Ishikawa (cell line): ENCODE data around the gene HCN4.

Experiments
- CEBPB ChIP-seq: IDR thresholded peaks from 2 replicates; pipeline ENCODE4 v1.6.1; 2012
- CREB1 ChIP-seq: IDR thresholded peaks from 2 replicates; pipeline ENCODE4 v1.6.1; 2012; ENCODE audit warnings: low read depth
- EGR1 ChIP-seq: IDR thresholded peaks from 2 replicates; pipeline ENCODE4 v1.6.1; 2012
- EP300 ChIP-seq: IDR thresholded peaks from 2 replicates; pipeline ENCODE4 v1.6.1; 2012; ENCODE audit warnings: borderline replicate concordance
- FOXM1 ChIP-seq: IDR thresholded peaks from 2 replicates; pipeline ENCODE4 v1.6.1; 2012; ENCODE audit warnings: low read depth, borderline replicate concordance
- NFIC ChIP-seq: IDR thresholded peaks from 2 replicates; pipeline ENCODE4 v1.6.1; 2012
- RAD21 ChIP-seq: IDR thresholded peaks from 2 replicates; pipeline ENCODE4 v1.6.1; 2012; ENCODE audit warnings: low read depth
- TAF1 ChIP-seq: IDR thresholded peaks from 2 replicates; pipeline ENCODE4 v1.6.1; 2012; ENCODE audit warnings: low read depth, mild to moderate bottlenecking
- TCF12 ChIP-seq: IDR thresholded peaks from 2 replicates; pipeline ENCODE4 v1.6.1; 2012; ENCODE audit warnings: low read depth
- TEAD4 ChIP-seq: IDR thresholded peaks from 2 replicates; pipeline ENCODE4 v1.6.1; 2012
- YY1 ChIP-seq: IDR thresholded peaks from 2 replicates; pipeline ENCODE4 v1.6.1; 2012; ENCODE audit warnings: low read depth
- ZBTB7A ChIP-seq: IDR thresholded peaks from 2 replicates; pipeline ENCODE4 v1.6.1; 2012; ENCODE audit warnings: low read depth
- TF ChIP-seq, protein P1 (sequence below): IDR thresholded peaks from 2 replicates; pipeline ENCODE4 v1.6.1; 2012
- TF ChIP-seq, protein P2 (sequence below): IDR thresholded peaks from 2 replicates; pipeline ENCODE4 v1.6.1; 2012; ENCODE audit warnings: low read depth, mild to moderate bottlenecking
- TF ChIP-seq, protein P3 (sequence below): IDR thresholded peaks from 2 replicates; pipeline ENCODE4 v1.6.1; 2012

HCN4 gene

DNA sequence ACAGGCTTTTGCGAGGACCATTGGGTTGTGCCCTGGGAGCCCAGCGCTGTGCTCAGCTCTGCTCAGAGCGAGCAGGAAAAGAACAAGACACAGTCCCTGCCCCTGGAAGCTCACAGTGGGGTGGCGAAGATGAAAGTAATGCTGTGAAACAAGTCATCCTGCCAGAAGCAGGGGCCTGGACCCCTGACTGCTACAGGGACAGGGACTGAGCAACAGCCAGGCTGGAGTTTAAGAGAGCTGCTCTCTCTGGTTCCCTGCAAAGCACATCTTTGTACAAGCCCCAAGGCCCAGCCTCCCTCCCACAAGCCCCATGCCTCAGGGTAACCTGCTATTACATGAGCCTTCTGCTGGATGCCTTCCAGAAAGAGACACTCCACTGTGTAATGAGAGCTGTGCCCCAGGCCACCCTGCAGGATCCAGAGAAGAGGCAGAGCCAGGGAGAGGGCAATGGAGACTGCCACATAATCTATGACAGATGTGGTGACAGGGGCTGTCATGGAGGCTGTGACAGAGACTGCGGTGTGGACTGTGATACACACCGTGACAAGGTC is 7.1 kb upstream of the HCN4 start:
- TF ChIP-seq TCF12 (no peak), ZBTB7A (no peak), YY1 (no peak), TEAD4 (no peak), EGR1 (no peak), CREB1 (no peak), EP300 (no peak), TAF1 (no peak), RAD21 (no peak), CEBPB (no peak), FOXM1 (no peak), NFIC (no peak)
- TF ChIP-seq, protein P1, sequence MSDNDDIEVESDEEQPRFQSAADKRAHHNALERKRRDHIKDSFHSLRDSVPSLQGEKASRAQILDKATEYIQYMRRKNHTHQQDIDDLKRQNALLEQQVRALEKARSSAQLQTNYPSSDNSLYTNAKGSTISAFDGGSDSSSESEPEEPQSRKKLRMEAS: no peak
- TF ChIP-seq, protein P2, sequence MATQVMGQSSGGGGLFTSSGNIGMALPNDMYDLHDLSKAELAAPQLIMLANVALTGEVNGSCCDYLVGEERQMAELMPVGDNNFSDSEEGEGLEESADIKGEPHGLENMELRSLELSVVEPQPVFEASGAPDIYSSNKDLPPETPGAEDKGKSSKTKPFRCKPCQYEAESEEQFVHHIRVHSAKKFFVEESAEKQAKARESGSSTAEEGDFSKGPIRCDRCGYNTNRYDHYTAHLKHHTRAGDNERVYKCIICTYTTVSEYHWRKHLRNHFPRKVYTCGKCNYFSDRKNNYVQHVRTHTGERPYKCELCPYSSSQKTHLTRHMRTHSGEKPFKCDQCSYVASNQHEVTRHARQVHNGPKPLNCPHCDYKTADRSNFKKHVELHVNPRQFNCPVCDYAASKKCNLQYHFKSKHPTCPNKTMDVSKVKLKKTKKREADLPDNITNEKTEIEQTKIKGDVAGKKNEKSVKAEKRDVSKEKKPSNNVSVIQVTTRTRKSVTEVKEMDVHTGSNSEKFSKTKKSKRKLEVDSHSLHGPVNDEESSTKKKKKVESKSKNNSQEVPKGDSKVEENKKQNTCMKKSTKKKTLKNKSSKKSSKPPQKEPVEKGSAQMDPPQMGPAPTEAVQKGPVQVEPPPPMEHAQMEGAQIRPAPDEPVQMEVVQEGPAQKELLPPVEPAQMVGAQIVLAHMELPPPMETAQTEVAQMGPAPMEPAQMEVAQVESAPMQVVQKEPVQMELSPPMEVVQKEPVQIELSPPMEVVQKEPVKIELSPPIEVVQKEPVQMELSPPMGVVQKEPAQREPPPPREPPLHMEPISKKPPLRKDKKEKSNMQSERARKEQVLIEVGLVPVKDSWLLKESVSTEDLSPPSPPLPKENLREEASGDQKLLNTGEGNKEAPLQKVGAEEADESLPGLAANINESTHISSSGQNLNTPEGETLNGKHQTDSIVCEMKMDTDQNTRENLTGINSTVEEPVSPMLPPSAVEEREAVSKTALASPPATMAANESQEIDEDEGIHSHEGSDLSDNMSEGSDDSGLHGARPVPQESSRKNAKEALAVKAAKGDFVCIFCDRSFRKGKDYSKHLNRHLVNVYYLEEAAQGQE: no peak
- TF ChIP-seq, protein P3, sequence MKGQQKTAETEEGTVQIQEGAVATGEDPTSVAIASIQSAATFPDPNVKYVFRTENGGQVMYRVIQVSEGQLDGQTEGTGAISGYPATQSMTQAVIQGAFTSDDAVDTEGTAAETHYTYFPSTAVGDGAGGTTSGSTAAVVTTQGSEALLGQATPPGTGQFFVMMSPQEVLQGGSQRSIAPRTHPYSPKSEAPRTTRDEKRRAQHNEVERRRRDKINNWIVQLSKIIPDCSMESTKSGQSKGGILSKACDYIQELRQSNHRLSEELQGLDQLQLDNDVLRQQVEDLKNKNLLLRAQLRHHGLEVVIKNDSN: no peak

DNA sequence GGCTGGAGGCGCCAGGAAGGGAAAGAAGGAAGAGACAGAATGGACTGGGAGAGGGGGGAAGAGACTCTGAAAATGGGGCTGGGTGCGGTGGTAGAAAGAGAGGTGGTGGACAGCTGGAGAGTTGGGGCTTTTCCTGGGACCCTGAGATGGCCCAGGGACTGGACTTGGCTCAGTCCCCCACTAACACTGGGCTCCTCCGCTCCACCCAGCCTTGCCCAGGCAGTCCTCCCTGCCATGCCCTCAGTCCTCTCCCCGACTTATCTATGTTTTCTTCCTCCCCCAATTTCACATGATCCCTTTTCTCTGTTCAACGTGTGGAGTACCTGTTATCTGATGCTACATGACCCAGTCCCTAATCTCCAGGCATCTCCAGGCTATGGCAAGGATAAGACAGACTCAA is 6.3 kb upstream of the HCN4 start:
- TF ChIP-seq, protein P1: no peak
- TF ChIP-seq YY1 (no peak), EP300 (no peak), ZBTB7A (no peak), TAF1 (no peak)
- TF ChIP-seq, protein P3: no peak

DNA sequence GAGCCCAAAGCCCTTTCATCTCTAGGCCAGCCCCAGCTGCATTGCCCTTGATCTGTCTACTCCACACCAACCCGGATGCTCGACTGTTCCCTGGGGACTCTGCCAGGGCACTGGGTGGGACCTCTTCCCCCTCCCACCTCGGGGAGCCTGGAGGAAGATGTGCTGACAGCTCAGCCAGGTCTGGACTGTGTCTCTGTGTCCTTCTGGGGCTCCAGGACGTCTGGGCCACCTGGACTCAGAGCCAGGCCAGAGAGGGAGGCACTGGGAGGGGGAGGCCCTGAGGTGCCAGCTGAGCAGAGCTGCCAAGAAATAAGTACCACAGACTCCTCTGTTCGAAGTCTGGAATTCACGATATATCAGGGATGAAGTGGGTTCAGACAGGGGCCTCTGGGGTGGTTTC is 5.8 kb upstream of the HCN4 start:
- TF ChIP-seq TCF12: no peak
- no peak for TF ChIP-seq YY1
- no peak for TF ChIP-seq FOXM1

DNA sequence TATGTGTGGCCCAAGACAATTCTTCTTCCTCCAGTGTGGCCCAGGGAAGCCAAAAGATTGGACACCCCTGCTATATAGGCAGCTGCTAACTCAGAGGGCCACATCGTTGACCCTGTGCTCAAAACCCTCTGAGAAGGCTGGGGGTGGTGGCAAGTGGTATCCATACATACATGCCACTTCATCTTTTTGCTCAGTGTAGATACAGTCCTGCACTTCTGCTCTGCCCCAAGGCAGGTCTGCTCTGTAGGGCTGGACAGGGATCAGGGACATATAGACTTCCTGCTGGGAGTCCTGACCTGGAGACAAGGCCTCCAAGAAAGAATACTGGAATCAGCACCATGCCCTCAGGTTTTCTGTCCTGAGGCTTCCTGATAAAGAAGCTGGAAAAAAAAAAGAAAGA is 4.5 kb upstream of the HCN4 start:
- no peak for TF ChIP-seq TAF1
- TF ChIP-seq TCF12: no peak
- TF ChIP-seq, protein P1: no peak
- TF ChIP-seq CREB1: no peak
- TF ChIP-seq EGR1: no peak
- TF ChIP-seq TEAD4: no peak
- no peak for TF ChIP-seq FOXM1
- TF ChIP-seq, protein P2: no peak
- TF ChIP-seq ZBTB7A: no peak
- TF ChIP-seq NFIC: no peak
- TF ChIP-seq RAD21: no peak
- TF ChIP-seq CEBPB: no peak
- no peak for TF ChIP-seq EP300
- TF ChIP-seq YY1: no peak
- TF ChIP-seq, protein P3: no peak

DNA sequence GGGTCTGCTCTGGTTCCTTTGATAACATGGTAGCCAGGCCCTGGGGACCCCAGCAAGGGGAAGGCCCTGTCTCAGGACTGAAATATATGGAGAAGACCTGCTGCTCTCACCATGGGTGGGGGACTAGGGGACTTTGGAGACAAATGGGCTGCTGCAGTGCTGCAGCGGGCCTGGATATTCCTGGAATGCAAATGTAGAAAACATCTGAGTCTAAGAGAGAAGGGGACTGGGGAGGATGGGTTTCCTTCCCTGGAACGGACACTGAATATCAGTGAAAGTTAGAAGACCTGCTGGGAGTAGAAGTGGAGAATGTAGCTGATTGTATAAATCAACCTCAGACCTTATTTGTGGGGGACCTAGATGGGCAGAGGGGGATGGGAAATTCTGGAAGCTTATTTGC is 3.1 kb upstream of the HCN4 start:
- TF ChIP-seq NFIC (no peak), TEAD4 (no peak)

DNA sequence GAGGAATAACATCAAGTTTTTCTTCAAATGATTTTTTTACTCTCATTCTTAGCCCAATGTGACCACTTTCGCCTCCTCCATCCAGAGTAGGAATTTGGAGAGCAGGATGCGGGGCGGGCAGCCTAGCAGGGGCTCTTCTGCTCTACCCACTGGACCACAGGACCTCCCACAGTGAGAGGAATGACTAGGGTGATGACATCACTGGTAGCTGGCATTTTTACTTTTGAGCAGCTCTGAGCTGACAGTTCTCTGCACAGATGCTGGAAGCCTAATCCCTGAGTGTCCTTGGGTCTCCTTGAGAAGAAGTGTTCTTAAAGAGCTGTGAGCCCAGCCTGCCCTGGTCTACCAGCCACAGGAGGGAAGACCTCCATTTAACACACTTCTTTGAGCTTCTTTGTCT is 1.4 kb upstream of the HCN4 start:
- TF ChIP-seq YY1: no peak
- no peak for TF ChIP-seq ZBTB7A
- TF ChIP-seq RAD21: no peak
- no peak for TF ChIP-seq CEBPB
- TF ChIP-seq TEAD4: no peak
- TF ChIP-seq TCF12: no peak
- TF ChIP-seq NFIC: no peak
- TF ChIP-seq, protein P3: no peak
- TF ChIP-seq, protein P2: no peak
- no peak for TF ChIP-seq EP300
- TF ChIP-seq CREB1: no peak
- no peak for TF ChIP-seq FOXM1
- TF ChIP-seq, protein P1: no peak
